HCT116 (cell line): ENCODE data around the gene CLRN3. TPM values are rescaled to one million over a fixed set of nuclear protein-coding genes. Genes with fewer than 3 reads are reported as not detected.

Experiments used
- ATAC-seq: fragments of 200-7000 bp; cut with Tn5 transposase; 2 replicates; pipeline ENCODE4 v1.9.1; 2020; ENCODE audit warnings: mild to moderate bottlenecking, moderate library complexity
- BruUV-seq: library from RNA; stranded (reverse); fragments of 400-500 nt; replicated peaks from 2 replicates; lab custom pipeline; 2021; lab: Mats Ljungman, UMichigan
- CTCF ChIA-PET: fragments of 300-600 bp; sonication (Branson Sonifier 250); formaldehyde crosslinking; loops from one replicate; lab custom pipeline; 2021; ENCODE audit warnings: antibody characterized with exemption; lab: Charles Lee
- POLR2A ChIA-PET: fragments of 300-600, 350-600 bp; sonication (Branson Sonifier 250); formaldehyde crosslinking; loops from one replicate; lab custom pipeline; 2021; ENCODE audit warnings: antibody characterized with exemption; lab: Charles Lee
- RAD21 ChIA-PET, 2 experiments: fragments of 300-600 bp; sonication (Branson Sonifier 250); formaldehyde crosslinking; loops; one replicate each; lab custom pipeline; 2023; ENCODE audit warnings: low total read pairs in 2 of 2; ENCODE audit not compliant: uncharacterized antibody in 2 of 2, unreplicated experiment in 2 of 2, low non-redundant PET in 1 of 2; lab: Charles Lee
- DNase-seq: peaks from one replicate; pipeline ENCODE4 v3.0.0-alpha.2; 2010; ENCODE audit warnings: low read depth, low spot score
- H2AFZ ChIP-seq: fragments of 200-600 bp; shearing (Covaris generic), sonication (generic); 2 replicates; pipeline ENCODE4 v1.6.1; 2017; ENCODE audit warnings: low read depth, mixed run types, mixed read lengths, antibody characterized with exemption, low read length; ENCODE audit not compliant: poor library complexity, severe bottlenecking
- H3K27ac ChIP-seq: 2 replicates; pipeline ENCODE4 v1.5.1; 2012; ENCODE audit warnings: low read depth, low read length
- H3K27me3 ChIP-seq: fragments of 200-600 bp; sonication (generic); 2 replicates; pipeline ENCODE4 v1.6.1; 2016; ENCODE audit warnings: mixed run types, low read length, mixed read lengths; ENCODE audit not compliant: insufficient read depth
- H3K36me3 ChIP-seq, 2 experiments: fragments of 200-500 bp in 1 of 2; fragments of 200-600 bp in 1 of 2; sonication (Bioruptor generic) in 1 of 2; sonication (generic) in 1 of 2; 2 replicates each; pipeline versions ENCODE4 v1.5.1 to v1.6.1; 2014 to 2016; ENCODE audit warnings: low read length in 2 of 2, inconsistent platforms in 1 of 2, mixed read lengths in 1 of 2, mixed run types in 1 of 2; ENCODE audit not compliant: insufficient read depth in 2 of 2, control insufficient read depth in 1 of 2
- H3K4me1 ChIP-seq, 2 experiments: fragments of 200-600 bp in 1 of 2; sonication (generic) in 1 of 2; 2 replicates each; pipeline versions ENCODE4 v1.5.1 to v1.6.1; 2012 to 2017; ENCODE audit warnings: low read length in 2 of 2, inconsistent platforms in 1 of 2, mild to moderate bottlenecking in 1 of 2, mixed read lengths in 1 of 2, mixed run types in 1 of 2, moderate library complexity in 1 of 2; ENCODE audit not compliant: insufficient read depth in 2 of 2, control insufficient read depth in 1 of 2
- H3K4me2 ChIP-seq: fragments of 200-600 bp; sonication (generic); 2 replicates; pipeline ENCODE4 v1.6.1; 2017; ENCODE audit warnings: mixed run types, low read length, mixed read lengths
- H3K4me3 ChIP-seq, 2 experiments: fragments of 200-600 bp in 1 of 2; sonication (generic) in 1 of 2; replicated peaks in 1 of 2; 2 replicates each; pipeline ENCODE4 v1.5.1; 2011 to 2016; ENCODE audit warnings: low read length in 2 of 2, control low read depth in 1 of 2, low read depth in 1 of 2, mild to moderate bottlenecking in 1 of 2, mixed read lengths in 1 of 2, mixed run types in 1 of 2
- H3K79me2 ChIP-seq: fragments of 200-600 bp; sonication (generic); 2 replicates; pipeline ENCODE4 v1.6.1; 2017; ENCODE audit warnings: mild to moderate bottlenecking, mixed run types, low read length, moderate library complexity, mixed read lengths; ENCODE audit not compliant: insufficient read depth
- H3K9ac ChIP-seq: fragments of 200-600 bp; sonication (generic); 2 replicates; pipeline ENCODE4 v1.6.1; 2016; ENCODE audit warnings: low read length, mixed read lengths
- H3K9me2 ChIP-seq: fragments of 200-600 bp; sonication (generic), shearing (Covaris generic); 2 replicates; pipeline ENCODE4 v1.6.1; 2017; ENCODE audit warnings: mixed run types, mild to moderate bottlenecking, moderate library complexity; ENCODE audit not compliant: insufficient read depth
- H3K9me3 ChIP-seq, 2 experiments: fragments of 200-500 bp in 1 of 2; fragments of 200-600 bp in 1 of 2; sonication (Bioruptor generic) in 1 of 2; sonication (generic) in 1 of 2; 2 replicates each; pipeline ENCODE4 v1.6.1; 2014 to 2017; ENCODE audit warnings: low read length in 2 of 2, mixed read lengths in 2 of 2, inconsistent platforms in 1 of 2, low read depth in 1 of 2, mild to moderate bottlenecking in 1 of 2, mixed run types in 1 of 2, moderate library complexity in 1 of 2; ENCODE audit not compliant: control insufficient read depth in 1 of 2, insufficient read depth in 1 of 2
- H4K20me1 ChIP-seq: fragments of 200-600 bp; sonication (generic), shearing (Covaris generic); 2 replicates; pipeline ENCODE4 v1.6.1; 2017; ENCODE audit warnings: mixed run types, mild to moderate bottlenecking, moderate library complexity; ENCODE audit not compliant: insufficient read depth
- ATF3 ChIP-seq: IDR thresholded peaks from 2 replicates; pipeline ENCODE4 v1.6.1; 2012
- CBX3 ChIP-seq: IDR thresholded peaks from 2 replicates; pipeline ENCODE4 v1.6.1; 2012; ENCODE audit warnings: low read depth
- CTCF ChIP-seq, 3 experiments: fragments of 200-600 bp in 1 of 3; sonication (generic) in 1 of 3; IDR thresholded peaks in 2 of 3; conservative IDR thresholded peaks in 1 of 3; 2 replicates each; pipeline ENCODE4 v1.5.1; 2012 to 2017; ENCODE audit warnings: low read depth in 2 of 3, low read length in 2 of 3, antibody characterized with exemption in 1 of 3, borderline replicate concordance in 1 of 3, control low read depth in 1 of 3, mild to moderate bottlenecking in 1 of 3, mixed read lengths in 1 of 3, mixed run types in 1 of 3, moderate library complexity in 1 of 3; ENCODE audit not compliant: insufficient read depth in 1 of 3
- EGR1 ChIP-seq: IDR thresholded peaks from 2 replicates; pipeline ENCODE4 v1.6.1; 2012; ENCODE audit warnings: low read depth
- ELF1 ChIP-seq: IDR thresholded peaks from 2 replicates; pipeline ENCODE4 v1.6.1; 2012; ENCODE audit warnings: low read depth, borderline replicate concordance
- EZH2 ChIP-seq: fragments of 200-600 bp; sonication (generic); IDR thresholded peaks from 2 replicates; pipeline ENCODE4 v1.6.1; 2017; ENCODE audit warnings: antibody characterized with exemption, mixed run types
- EZH2phosphoT487 ChIP-seq: fragments of 200-600 bp; IDR thresholded peaks from 2 replicates; pipeline ENCODE4 v1.6.1; 2018; ENCODE audit warnings: antibody characterized with exemption, borderline replicate concordance
- POLR2A ChIP-seq: IDR thresholded peaks from 2 replicates; pipeline ENCODE4 v1.7.0; 2011; ENCODE audit warnings: borderline replicate concordance; ENCODE audit not compliant: insufficient read depth, insufficient read length; ENCODE audit errors: extremely low read depth
- POLR2AphosphoS5 ChIP-seq: IDR thresholded peaks from 2 replicates; pipeline ENCODE4 v1.6.1; 2011; ENCODE audit warnings: mild to moderate bottlenecking, low read depth, low read length, moderate library complexity
- REST ChIP-seq: IDR thresholded peaks from 2 replicates; pipeline ENCODE4 v1.6.1; 2012; ENCODE audit warnings: low read depth
- SP1 ChIP-seq: IDR thresholded peaks from 2 replicates; pipeline ENCODE4 v1.6.1; 2012; ENCODE audit warnings: low read depth
- TCF7L2 ChIP-seq: IDR thresholded peaks from 2 replicates; pipeline ENCODE4 v1.7.0; 2011; ENCODE audit warnings: borderline replicate concordance, inconsistent platforms; ENCODE audit not compliant: insufficient read depth, insufficient read length; ENCODE audit errors: extremely low read depth
- YY1 ChIP-seq: IDR thresholded peaks from 2 replicates; pipeline ENCODE4 v1.6.1; 2011; ENCODE audit warnings: low read length, low read depth, moderate library complexity, mild to moderate bottlenecking; ENCODE audit not compliant: insufficient replicate concordance; ENCODE audit errors: extremely low read depth
- ZBTB33 ChIP-seq: IDR thresholded peaks from 2 replicates; pipeline ENCODE4 v1.6.1; 2011; ENCODE audit warnings: mild to moderate bottlenecking, low read length, moderate library complexity; ENCODE audit not compliant: insufficient replicate concordance; ENCODE audit errors: extremely low read depth
- ZFX ChIP-seq: fragments of 450-650 bp; IDR thresholded peaks from 2 replicates; pipeline ENCODE4 v1.6.1; 2017
- ZNF274 ChIP-seq: fragments of 200-500 bp; sonication (Bioruptor generic); IDR thresholded peaks from 2 replicates; pipeline ENCODE4 v1.6.1; 2014; ENCODE audit warnings: mild to moderate bottlenecking, low read depth, low read length, inconsistent platforms
- intact Hi-C: fragments of 100-400 bp; cut with micrococcal nuclease; formaldehyde crosslinking; loops from 2 replicates; pipeline ENCODE4 v1.10.0; 2022
- total RNA-seq: library from RNA; stranded (reverse); gene quantifications from one replicate; pipeline ENCODE4 v1.2.1, GENCODE V29; 2021; ENCODE audit not compliant: unreplicated experiment

Gene CLRN3
- total RNA-seq, 1 experiment from 2014 or later: 0.39 TPM

GRCh38 chr10:127889605-127890195, 3.0 kb downstream of the CLRN3 start:
- H3K4me3 ChIP-seq: no peak overlapping the region
- no peaks in the 10 kb centered on the region for H3K36me3 ChIP-seq
- BruUV-seq: no TSS peak
- CTCF ChIA-PET: no interaction called here
- TF ChIP-seq EZH2phosphoT487 (no peak), POLR2A (no peak), EZH2 (no peak), TCF7L2 (no peak), EGR1 (no peak), SP1 (no peak), ELF1 (no peak), POLR2AphosphoS5 (no peak), CTCF (IDR thresholded peaks at IDR 0.05 in 2 of 3, conservative IDR thresholded peaks at IDR 0.05 in 1 of 3; ENCODE audit: borderline replicate concordance in 1 of 3, insufficient read depth in 1 of 3, low read depth in 2 of 3, low read length in 2 of 3) (no peak), ATF3 (no peak), ZNF274 (no peak), CBX3 (no peak), ZBTB33 (no peak), YY1 (no peak), ZFX (no peak), REST (no peak)
- TF ChIP-seq, all 23 proteins: peak for 0
- Histone ChIP-seq H3K27me3 (no peaks in the 10 kb centered on the region), H3K9me2 (no peaks in the 10 kb centered on the region), H3K4me2 (no peak overlapping the region), H3K79me2 (no peaks in the 10 kb centered on the region), H3K9ac (no peak overlapping the region), H3K27ac (no peak overlapping the region), H3K4me1 (no peaks in the 10 kb centered on the region), H3K9me3 (no peaks in the 10 kb centered on the region), H4K20me1 (no peaks in the 10 kb centered on the region), H2AFZ (no peak overlapping the region)
- ChIA-PET POLR2A (no interaction called here), RAD21 (no interaction called here)
- ATAC-seq (peak; percentile 22; the same call in 1 of the 2 replicates), DNase-seq (no peak)
- intact Hi-C loops: no loop called here
